Measurements from ENCODE around the gene CREB5. TPM values are rescaled to one million over a fixed set of nuclear protein-coding genes. Genes with fewer than 3 reads are reported as not detected.
"Not testable (repeated sequence)": the region's sequence is repeated elsewhere in the genome, so short reads cannot be mapped to it uniquely, and the experiment has no call there.

Gene CREB5
- total and polyA plus RNA-seq, 2 of the 8 experiments (the other 6 are each of a cell fraction or from before 2014, with no cell fraction given) = 2.4 to 2.7 TPM

DNA sequence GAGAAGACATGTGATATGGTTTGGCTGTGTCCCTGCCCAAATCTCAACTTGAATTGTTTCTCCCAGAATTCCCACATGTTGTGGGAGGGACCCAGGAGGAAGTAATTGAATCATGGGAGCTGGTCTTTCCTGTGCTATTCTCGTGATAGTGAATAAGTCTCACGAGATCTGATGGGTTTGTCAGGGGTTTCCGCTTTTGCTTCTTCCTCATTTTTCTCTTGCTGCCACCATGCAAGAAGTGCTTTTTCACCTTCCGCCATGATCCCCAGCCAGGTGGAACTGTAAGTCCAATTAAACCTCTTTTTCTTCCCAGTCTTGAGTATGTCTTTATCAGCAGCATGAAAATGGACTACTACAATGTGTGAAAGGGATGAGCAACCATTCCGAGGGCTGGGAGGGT lies 185.7 kb downstream of the CREB5 start:
- H2BK120ac ChIP-seq (replicated peaks; ENCODE audit: low read depth, low read length); DNase-seq (ENCODE audit: low read depth in 1 of 2, low spot score in 2 of 2); H2BK20ac ChIP-seq (ENCODE audit: low read length); H3K79me1 ChIP-seq (ENCODE audit: low read depth, low read length); H4K5ac ChIP-seq (ENCODE audit: insufficient read length, low read depth, low read length); H2BK5ac ChIP-seq (ENCODE audit: low read depth, low read length); H3K27me3 ChIP-seq (replicated peaks in 1 of 4; ENCODE audit: control insufficient read depth in 3 of 4, extremely low read depth in 1 of 4, insufficient read depth in 3 of 4, low read length in 3 of 4); H3K79me2 ChIP-seq (ENCODE audit: control insufficient read depth in 1 of 2, insufficient read depth in 2 of 2, low read length in 2 of 2); H2BK12ac ChIP-seq (ENCODE audit: low read depth, low read length); H3K23ac ChIP-seq (ENCODE audit: insufficient read length); H3K9me3 ChIP-seq (ENCODE audit: insufficient read depth in 2 of 2, low read depth in 1 of 2, low read length in 1 of 2); H3K4me3 ChIP-seq (ENCODE audit: extremely low read depth in 1 of 4, insufficient read depth in 2 of 4, low read depth in 3 of 4, low read length in 4 of 4); H3K23me2 ChIP-seq (ENCODE audit: low read depth, low read length); H3K18ac ChIP-seq (ENCODE audit: extremely low read depth, low read length); H2BK15ac ChIP-seq (ENCODE audit: low read length); H3K4me2 ChIP-seq (ENCODE audit: insufficient read depth in 1 of 2, low read depth in 2 of 2, low read length in 2 of 2); H4K91ac ChIP-seq (replicated peaks; ENCODE audit: insufficient read length, low read length); FAIRE-seq; H3K9ac ChIP-seq (replicated peaks in 1 of 4; ENCODE audit: extremely low read depth in 1 of 4, low read depth in 3 of 4, low read length in 3 of 4); H3K14ac ChIP-seq (ENCODE audit: insufficient read length); H4K8ac ChIP-seq (ENCODE audit: extremely low read depth, insufficient read depth, low read length); H3K36me3 ChIP-seq (ENCODE audit: control insufficient read depth in 2 of 4, insufficient read depth in 4 of 4, low read length in 3 of 4); H3K56ac ChIP-seq (replicated peaks; ENCODE audit: insufficient read length, low read depth, low read length); H2AFZ ChIP-seq (ENCODE audit: low read length); H3K4me1 ChIP-seq (replicated peaks in 1 of 4; ENCODE audit: control insufficient read depth in 3 of 4, insufficient read depth in 4 of 4, low read length in 3 of 4); H2AK5ac ChIP-seq (ENCODE audit: low read depth, low read length); H3K27ac ChIP-seq (ENCODE audit: low read depth, low read length); H3K4ac ChIP-seq (replicated peaks; ENCODE audit: insufficient read length, low read depth, low read length); H4K20me1 ChIP-seq (replicated peaks in 1 of 2; ENCODE audit: control insufficient read depth in 1 of 2, insufficient read depth in 2 of 2, low read length in 2 of 2): not testable (repeated sequence)
- 89% methylated on average over 5 of the region's 5 CpGs; no CpG with 5 or more reads in 1 of the 2 experiments for WGBS, 2 experiments (ENCODE audit: extremely low coverage in 1 of 2, insufficient coverage in 1 of 2, insufficient read length in 1 of 2, insufficient replicate concordance in 2 of 2, low coverage in 1 of 2, low lambda C conversion rate in 2 of 2, missing lambda C conversion rate in 1 of 2)
- CTCF ChIA-PET (ENCODE audit: partially characterized antibody) = interaction anchor here (0.7 to 1.9 kb wide), 6 partner anchors 10 to 186 kb away, joined by 3 to 5 read pairs (median 3); partner anchors contain the start of gene CREB5
- POLR2A ChIA-PET (ENCODE audit: partially characterized antibody) = interaction anchor here (0.6 kb wide), 1 partner anchor 10 kb away, joined by 3 read pairs; no protein-coding TSS in a partner anchor
